HepG2 (cell line): ENCODE data around the gene RNASE13. TPM values are rescaled to one million over a fixed set of nuclear protein-coding genes. Genes with fewer than 3 reads are reported as not detected.
A peak's percentile ranks its signal among the peaks of the same experiment; 100 is the strongest.

Experiments
- ATAC-seq: fragments of 200-7000 bp; cut with Tn5 transposase; 3 replicates; pipeline ENCODE4 v1.9.1; 2020; ENCODE audit warnings: mild to moderate bottlenecking, moderate library complexity
- BruUV-seq: library from RNA; stranded (reverse); fragments of 400-500 nt; replicated peaks from 2 replicates; lab custom pipeline; 2021; lab: Mats Ljungman, UMichigan
- CTCF ChIA-PET: fragments of 300-600 bp; formaldehyde crosslinking; extraction: SDS; loops from one replicate; lab custom pipeline; 2021; ENCODE audit warnings: low total read pairs, inconsistent platforms, low intra/inter-chr PET ratio; lab: Yijun Ruan, JAX
- POLR2A ChIA-PET: fragments of 350-600 bp; sonication (Branson Sonifier 250); formaldehyde crosslinking; loops from one replicate; lab custom pipeline; 2020; ENCODE audit warnings: antibody characterized with exemption, inconsistent platforms; lab: Yijun Ruan, JAX
- DNase-seq: peaks from one replicate; pipeline ENCODE4 v3.0.0-alpha.2; 2015; ENCODE audit warnings: low spot score
- FAIRE-seq: peaks from 3 replicates; lab custom pipeline; 2011; peaks lifted over from hg19 to GRCh38; lab: Jason Lieb, UNC
- H2AFZ ChIP-seq: one replicate; pipeline ENCODE4 v1.6.1; 2011; ENCODE audit warnings: low read length, inconsistent platforms
- H3K27ac ChIP-seq: fragments of 300-600 bp; 3 replicates; pipeline ENCODE4 v1.8.0; 2011; ENCODE audit warnings: mixed run types, mild to moderate bottlenecking, mixed read lengths, low read length, inconsistent platforms; ENCODE audit not compliant: insufficient read depth; ENCODE audit errors: extremely low read length
- H3K27me3 ChIP-seq, 2 experiments: fragments of 200-600 bp in 1 of 2; 2 replicates in 1 of 2; 3 replicates in 1 of 2; pipeline versions ENCODE4 v1.6.0 to v1.8.0; 2011; ENCODE audit warnings: low read length in 2 of 2, mild to moderate bottlenecking in 2 of 2, moderate library complexity in 2 of 2, inconsistent platforms in 1 of 2; ENCODE audit not compliant: insufficient read depth in 2 of 2, control insufficient read depth in 1 of 2
- H3K36me3 ChIP-seq, 2 experiments: fragments of 200-600 bp in 1 of 2; replicated peaks in 1 of 2; 2 replicates in 1 of 2; 3 replicates in 1 of 2; pipeline versions ENCODE4 v1.5.1 to v1.8.0; 2011; ENCODE audit warnings: low read length in 2 of 2, inconsistent platforms in 1 of 2; ENCODE audit not compliant: insufficient read depth in 2 of 2, control insufficient read depth in 1 of 2
- H3K4me1 ChIP-seq: 2 replicates; pipeline ENCODE4 v1.5.1; 2012; ENCODE audit warnings: low read length, inconsistent platforms; ENCODE audit not compliant: insufficient read depth
- H3K4me2 ChIP-seq: 2 replicates; pipeline ENCODE4 v1.6.0; 2011; ENCODE audit warnings: low read depth, low read length, inconsistent platforms
- H3K4me3 ChIP-seq, 3 experiments: fragments of 200-600 bp in 1 of 3; sonication (generic), shearing (Covaris generic) in 1 of 3; replicated peaks in 1 of 3; 2 replicates each; pipeline ENCODE4 v1.5.1; 2011 to 2016; ENCODE audit warnings: low read length in 3 of 3, inconsistent platforms in 2 of 3, low read depth in 2 of 3, mild to moderate bottlenecking in 2 of 3, control low read depth in 1 of 3, mixed read lengths in 1 of 3; ENCODE audit not compliant: insufficient read depth in 1 of 3
- H3K79me2 ChIP-seq: one replicate; pipeline ENCODE4 v1.6.1; 2011; ENCODE audit warnings: low read length, inconsistent platforms; ENCODE audit not compliant: insufficient read depth
- H3K9ac ChIP-seq: 2 replicates; pipeline ENCODE4 v1.6.0; 2011; ENCODE audit warnings: mild to moderate bottlenecking, low read depth, low read length, inconsistent platforms; ENCODE audit not compliant: insufficient read depth
- H3K9me3 ChIP-seq: 2 replicates; pipeline ENCODE4 v1.5.1; 2012; ENCODE audit warnings: mild to moderate bottlenecking, low read length
- H4K20me1 ChIP-seq: 2 replicates; pipeline ENCODE4 v1.6.0; 2011; ENCODE audit warnings: inconsistent platforms, mild to moderate bottlenecking, low read length, moderate library complexity; ENCODE audit not compliant: insufficient read depth
- DNMT3B ChIP-seq: conservative IDR thresholded peaks from 2 replicates; pipeline ENCODE4 v1.6.1; 2016; ENCODE audit warnings: missing biosample characterization, control low read depth
- EHMT2 ChIP-seq: fragments of 200-600 bp; sonication (generic); IDR thresholded peaks from 2 replicates; pipeline ENCODE4 v1.7.0; 2017; ENCODE audit warnings: antibody characterized with exemption, low read depth, low read length, borderline replicate concordance
- HOXA5 ChIP-seq: sonication (generic); formaldehyde crosslinking; IDR thresholded peaks from 2 replicates; pipeline ENCODE4 v1.4.0; 2020; ENCODE audit warnings: missing genetic modification reagents
- KDM5B ChIP-seq: sonication (generic); formaldehyde crosslinking; IDR thresholded peaks from 2 replicates; pipeline ENCODE4 v1.4.0; 2020; ENCODE audit warnings: missing genetic modification reagents, mild to moderate bottlenecking, borderline replicate concordance
- PLRG1 ChIP-seq: fragments of 450-650 bp; conservative IDR thresholded peaks from 2 replicates; pipeline ENCODE4 v1.6.1; 2016
- SNAI1 ChIP-seq: sonication (generic); formaldehyde crosslinking; IDR thresholded peaks from 2 replicates; pipeline ENCODE4 v1.5.0; 2020; ENCODE audit warnings: mild to moderate bottlenecking, missing genetic modification reagents, borderline replicate concordance
- ZGPAT ChIP-seq: IDR thresholded peaks from 2 replicates; pipeline ENCODE4 v1.6.1; 2016; ENCODE audit warnings: mild to moderate bottlenecking
- ZNF234 ChIP-seq: sonication (generic); formaldehyde crosslinking; conservative IDR thresholded peaks from 2 replicates; pipeline ENCODE4 v1.5.1; 2020; ENCODE audit warnings: mild to moderate bottlenecking, missing genetic modification reagents
- ZNF251 ChIP-seq: sonication (generic); formaldehyde crosslinking; IDR thresholded peaks from 2 replicates; pipeline ENCODE4 v1.9.0; 2021; ENCODE audit warnings: mild to moderate bottlenecking, missing genetic modification reagents
- ZNF317 ChIP-seq: sonication (generic); formaldehyde crosslinking; IDR thresholded peaks from 2 replicates; pipeline ENCODE4 v1.5.0; 2020; ENCODE audit warnings: mild to moderate bottlenecking, missing genetic modification reagents
- ZNF333 ChIP-seq: sonication (generic); formaldehyde crosslinking; IDR thresholded peaks from 2 replicates; pipeline ENCODE4 v1.4.0; 2020; ENCODE audit warnings: mild to moderate bottlenecking, missing genetic modification reagents, borderline replicate concordance
- ZNF501 ChIP-seq: sonication (generic); formaldehyde crosslinking; IDR thresholded peaks from 2 replicates; pipeline ENCODE4 v1.5.1; 2020; ENCODE audit warnings: mild to moderate bottlenecking, moderate library complexity, missing genetic modification reagents
- ZNF616 ChIP-seq: sonication (generic); formaldehyde crosslinking; IDR thresholded peaks from 2 replicates; pipeline ENCODE4 v1.5.0; 2020; ENCODE audit warnings: low read depth, mild to moderate bottlenecking, missing genetic modification reagents
- ZNF629 ChIP-seq: sonication (generic); formaldehyde crosslinking; conservative IDR thresholded peaks from 2 replicates; pipeline ENCODE4 v1.5.0; 2020; ENCODE audit warnings: missing genetic modification reagents
- ZSCAN9 ChIP-seq: IDR thresholded peaks from 2 replicates; pipeline ENCODE4 v1.6.1; 2016; ENCODE audit warnings: borderline replicate concordance
- WGBS: methylation state at CpG from one replicate; pipeline ENCODE4 v1.1.6; 2017; ENCODE audit warnings: low lambda C conversion rate; 5-methylcytosine and 5-hydroxymethylcytosine counted together
- in situ Hi-C: cut with HindIII; loops from 2 replicates; pipeline ENCODE4 v1.10.0; 2017; ENCODE audit warnings: low pct_unique_long_range_greater_than_20kb; ENCODE audit not compliant: extremely low pct_ligation_motif_present
- intact Hi-C: fragments of 100-400 bp; cut with micrococcal nuclease; formaldehyde crosslinking; loops from one replicate; pipeline ENCODE4 v1.10.0; 2022; ENCODE audit not compliant: unreplicated experiment
- polyA plus RNA-seq, 8 experiments: library from polyadenylated mRNA; depleted of rRNA in 3 of 8; stranded (reverse) in 7 of 8; unstranded in 1 of 8; fragments of >200 nt; fragmentation: Illumina TruSeq in 4 of 8; extraction: Trizol in 4 of 8; gene quantifications; 2 replicates each; pipeline versions ENCODE4 v1.2.1 to v1.2.3, GENCODE V29; 2011 to 2016; ENCODE audit warnings: low read depth in 4 of 8, missing spikeins in 1 of 8, mixed read lengths in 1 of 8; ENCODE audit not compliant: insufficient read depth in 1 of 8
- total RNA-seq, 5 experiments: library from RNA; depleted of rRNA; stranded (reverse); fragments of >200 nt; fragmentation: Illumina TruSeq; extraction: Trizol; gene quantifications; 2 replicates each; pipeline ENCODE4 v1.2.3, GENCODE V29; 2016; ENCODE audit warnings: low read depth in 1 of 5
- TF ChIP-seq, protein P1 (sequence below): sonication (generic); formaldehyde crosslinking; IDR thresholded peaks from 2 replicates; pipeline ENCODE4 v1.4.0; 2020; ENCODE audit warnings: mild to moderate bottlenecking, missing genetic modification reagents
- TF ChIP-seq, protein P2 (sequence below): sonication (generic); formaldehyde crosslinking; conservative IDR thresholded peaks from 2 replicates; pipeline ENCODE4 v1.4.0; 2020; ENCODE audit warnings: missing genetic modification reagents

Gene RNASE13
- total and polyA plus RNA-seq, 2 of the 13 experiments (the other 11 are each of a cell fraction or from before 2014, with no cell fraction given): 1.0 TPM; not detected in 1

- 56% methylated on average over 8 of the region's 8 CpGs for WGBS
- H3K4me3 ChIP-seq: no peak overlapping the region
- H3K9me3 ChIP-seq: no peaks in the 10 kb centered on the region
- CTCF ChIA-PET: interaction anchor here (0.7 to 4.8 kb wide), 14 partner anchors 14 to 343 kb away, joined by 3 to 109 read pairs (median 4); partner anchors contain the start of gene METTL17
- H3K9ac ChIP-seq: no peak overlapping the region
- BruUV-seq: no TSS peak
- H3K27me3 ChIP-seq: no peaks in the 10 kb centered on the region
- H2AFZ ChIP-seq: no peak overlapping the region
- H4K20me1 ChIP-seq: no peaks in the 10 kb centered on the region
- peak overlapping the region; percentile 69; the same call in 1 of the 2 replicates for H3K4me2 ChIP-seq
- in situ Hi-C loops: loop anchor here (5.0 kb wide), 1 partner anchor 183 kb away; no protein-coding TSS in a partner anchor
- H3K36me3 ChIP-seq: no peaks in the 10 kb centered on the region
- H3K4me1 ChIP-seq: peaks cover 77% of the 10 kb centered on the region
- ATAC-seq: no peak
- intact Hi-C loops: loop anchor here (1.0 to 2.0 kb wide), 3 partner anchors 14 to 183 kb away; no protein-coding TSS in a partner anchor
- H3K27ac ChIP-seq: no peak overlapping the region
- no peak for DNase-seq
- TF ChIP-seq SNAI1 (CRISPR knock-in tag) (0 out of 2 replicates have a peak, but pooled peaks have one; percentile 56), HOXA5 (CRISPR knock-in tag) (0 out of 2 replicates have a peak, but pooled peaks have one; percentile 0), DNMT3B (CRISPR knock-in tag) (no peak), ZNF501 (0 out of 2 replicates have a peak, but pooled peaks have one; percentile 13), ZNF251 (CRISPR knock-in tag) (0 out of 2 replicates have a peak, but pooled peaks have one; percentile 67), ZGPAT (CRISPR knock-in tag) (peak; percentile 6; the same call in 1 of the 2 replicates), ZNF629 (CRISPR knock-in tag) (no peak), ZNF333 (CRISPR knock-in tag) (0 out of 2 replicates have a peak, but pooled peaks have one; percentile 35), ZNF616 (CRISPR knock-in tag) (no peak), PLRG1 (no peak), ZNF317 (0 out of 2 replicates have a peak, but pooled peaks have one; percentile 48), EHMT2 (no peak), ZNF234 (CRISPR knock-in tag) (no peak), KDM5B (0 out of 2 replicates have a peak, but pooled peaks have one; percentile 18), ZSCAN9 (peak; percentile 5; the same call in 1 of the 2 replicates)
- TF ChIP-seq, protein P1, sequence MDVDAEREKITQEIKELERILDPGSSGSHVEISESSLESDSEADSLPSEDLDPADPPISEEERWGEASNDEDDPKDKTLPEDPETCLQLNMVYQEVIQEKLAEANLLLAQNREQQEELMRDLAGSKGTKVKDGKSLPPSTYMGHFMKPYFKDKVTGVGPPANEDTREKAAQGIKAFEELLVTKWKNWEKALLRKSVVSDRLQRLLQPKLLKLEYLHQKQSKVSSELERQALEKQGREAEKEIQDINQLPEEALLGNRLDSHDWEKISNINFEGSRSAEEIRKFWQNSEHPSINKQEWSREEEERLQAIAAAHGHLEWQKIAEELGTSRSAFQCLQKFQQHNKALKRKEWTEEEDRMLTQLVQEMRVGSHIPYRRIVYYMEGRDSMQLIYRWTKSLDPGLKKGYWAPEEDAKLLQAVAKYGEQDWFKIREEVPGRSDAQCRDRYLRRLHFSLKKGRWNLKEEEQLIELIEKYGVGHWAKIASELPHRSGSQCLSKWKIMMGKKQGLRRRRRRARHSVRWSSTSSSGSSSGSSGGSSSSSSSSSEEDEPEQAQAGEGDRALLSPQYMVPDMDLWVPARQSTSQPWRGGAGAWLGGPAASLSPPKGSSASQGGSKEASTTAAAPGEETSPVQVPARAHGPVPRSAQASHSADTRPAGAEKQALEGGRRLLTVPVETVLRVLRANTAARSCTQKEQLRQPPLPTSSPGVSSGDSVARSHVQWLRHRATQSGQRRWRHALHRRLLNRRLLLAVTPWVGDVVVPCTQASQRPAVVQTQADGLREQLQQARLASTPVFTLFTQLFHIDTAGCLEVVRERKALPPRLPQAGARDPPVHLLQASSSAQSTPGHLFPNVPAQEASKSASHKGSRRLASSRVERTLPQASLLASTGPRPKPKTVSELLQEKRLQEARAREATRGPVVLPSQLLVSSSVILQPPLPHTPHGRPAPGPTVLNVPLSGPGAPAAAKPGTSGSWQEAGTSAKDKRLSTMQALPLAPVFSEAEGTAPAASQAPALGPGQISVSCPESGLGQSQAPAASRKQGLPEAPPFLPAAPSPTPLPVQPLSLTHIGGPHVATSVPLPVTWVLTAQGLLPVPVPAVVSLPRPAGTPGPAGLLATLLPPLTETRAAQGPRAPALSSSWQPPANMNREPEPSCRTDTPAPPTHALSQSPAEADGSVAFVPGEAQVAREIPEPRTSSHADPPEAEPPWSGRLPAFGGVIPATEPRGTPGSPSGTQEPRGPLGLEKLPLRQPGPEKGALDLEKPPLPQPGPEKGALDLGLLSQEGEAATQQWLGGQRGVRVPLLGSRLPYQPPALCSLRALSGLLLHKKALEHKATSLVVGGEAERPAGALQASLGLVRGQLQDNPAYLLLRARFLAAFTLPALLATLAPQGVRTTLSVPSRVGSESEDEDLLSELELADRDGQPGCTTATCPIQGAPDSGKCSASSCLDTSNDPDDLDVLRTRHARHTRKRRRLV: 0 out of 2 replicates have a peak, but pooled peaks have one; percentile 12
- TF ChIP-seq, protein P2, sequence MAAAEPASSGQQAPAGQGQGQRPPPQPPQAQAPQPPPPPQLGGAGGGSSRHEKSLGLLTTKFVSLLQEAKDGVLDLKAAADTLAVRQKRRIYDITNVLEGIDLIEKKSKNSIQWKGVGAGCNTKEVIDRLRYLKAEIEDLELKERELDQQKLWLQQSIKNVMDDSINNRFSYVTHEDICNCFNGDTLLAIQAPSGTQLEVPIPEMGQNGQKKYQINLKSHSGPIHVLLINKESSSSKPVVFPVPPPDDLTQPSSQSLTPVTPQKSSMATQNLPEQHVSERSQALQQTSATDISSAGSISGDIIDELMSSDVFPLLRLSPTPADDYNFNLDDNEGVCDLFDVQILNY: no peak
- TF ChIP-seq, all 625 proteins: peak for 10
- no peaks in the 10 kb centered on the region for H3K79me2 ChIP-seq
- no peak for FAIRE-seq
- POLR2A ChIA-PET: interaction anchor here (0.8 to 3.5 kb wide), 12 partner anchors 9 to 64 kb away, joined by 3 to 112 read pairs (median 18); partner anchors contain the start of genes ARHGEF40 and NDRG2
Observed at GRCh38 chr14:21040370-21040925, 5.8 kb upstream of the RNASE13 start.
